ENCODE results near the gene SPNS2.

The SPNS2 gene

GRCh38 chr17:4514779-4515178 is 16.1 kb downstream of the SPNS2 start:
- no peak overlapping the region for H3K4me3 ChIP-seq (ENCODE audit: low read length)
- DNase-seq (ENCODE audit: low read depth) = no peak
- no peak for TF ChIP-seq CTCF (IDR thresholded peaks at IDR 0.05; ENCODE audit: insufficient read depth, low read depth, low read length, missing control alignments)

- TF ChIP-seq CTCF (IDR thresholded peaks at IDR 0.05; ENCODE audit: insufficient read depth, low read depth, low read length, missing control alignments) = no peak
- H3K4me3 ChIP-seq (ENCODE audit: low read length) = no peak overlapping the region
- no peak for DNase-seq (ENCODE audit: low read depth)
These were observed 16.8 kb downstream of the SPNS2 start for GRCh38 chr17:4515501-4515900.

GRCh38 chr17:4516735-4517134 is 18.1 kb downstream of the SPNS2 start:
- no peak overlapping the region for H3K4me3 ChIP-seq (ENCODE audit: low read length)
- TF ChIP-seq CTCF (IDR thresholded peaks at IDR 0.05; ENCODE audit: insufficient read depth, low read depth, low read length, missing control alignments) = no peak
- no peak for DNase-seq (ENCODE audit: low read depth)

GRCh38 chr17:4518901-4519300 is 20.2 kb downstream of the SPNS2 start:
- no peak for TF ChIP-seq CTCF (IDR thresholded peaks at IDR 0.05; ENCODE audit: insufficient read depth, low read depth, low read length, missing control alignments)
- no peak overlapping the region for H3K4me3 ChIP-seq (ENCODE audit: low read length)
- DNase-seq (ENCODE audit: low read depth) = no peak

GRCh38 chr17:4519361-4519788 is 20.7 kb downstream of the SPNS2 start:
- H3K4me3 ChIP-seq (ENCODE audit: low read length) = no peak overlapping the region
- TF ChIP-seq CTCF (IDR thresholded peaks at IDR 0.05; ENCODE audit: insufficient read depth, low read depth, low read length, missing control alignments) = no peak
- no peak for DNase-seq (ENCODE audit: low read depth)

- no peak for DNase-seq (ENCODE audit: low read depth)
- no peak for TF ChIP-seq CTCF (IDR thresholded peaks at IDR 0.05; ENCODE audit: insufficient read depth, low read depth, low read length, missing control alignments)
- H3K4me3 ChIP-seq (ENCODE audit: low read length) = no peak overlapping the region
These were observed 21.6 kb downstream of the SPNS2 start for GRCh38 chr17:4520060-4520893.

Data from epithelial cell of esophagus (primary cell).